K562 (cell line): ENCODE measurements around the gene IGSF21. TPM values are rescaled to one million over a fixed set of nuclear protein-coding genes. Genes with fewer than 3 reads are reported as not detected.

Experiments used
- ATAC-seq: fragments of 200-7000 bp; cut with Tn5 transposase; 3 replicates; pipeline ENCODE4 v1.9.1; 2020; ENCODE audit warnings: moderate library complexity
- BruUV-seq: library from RNA; stranded (reverse); fragments of 400-500 nt; replicated peaks from 2 replicates; lab custom pipeline; 2021; lab: Mats Ljungman, UMichigan
- CTCF ChIA-PET: fragments of 300-600 bp; formaldehyde crosslinking; extraction: SDS; loops from one replicate; lab custom pipeline; 2021; ENCODE audit warnings: low intra/inter-chr PET ratio; lab: Yijun Ruan, JAX
- POLR2A ChIA-PET: fragments of 300-600, 350-650 bp; sonication (Branson Sonifier 250); formaldehyde crosslinking; extraction: SDS; loops from one replicate; lab custom pipeline; 2021; ENCODE audit warnings: antibody characterized with exemption, inconsistent platforms; lab: Yijun Ruan, JAX
- DNase-seq, 4 experiments: peaks; one replicate each; pipeline versions ENCODE4 v3.0.0 to v3.0.0-alpha.2; 2011 to 2018; ENCODE audit warnings: low spot score in 3 of 4, mixed read lengths in 3 of 4; ENCODE audit errors: extremely low read depth in 1 of 4
- FAIRE-seq: peaks from 2 replicates; lab custom pipeline; 2011; peaks lifted over from hg19 to GRCh38; lab: Jason Lieb, UNC
- H2AFZ ChIP-seq: 2 replicates; pipeline ENCODE4 v1.6.0; 2011; ENCODE audit warnings: low read depth, low read length, control low read depth, inconsistent platforms
- H3K27ac ChIP-seq: fragments of 200-600 bp; 3 replicates; pipeline ENCODE4 v1.8.0; 2011; ENCODE audit warnings: low read depth, mild to moderate bottlenecking, control low read depth, inconsistent platforms, low read length, moderate library complexity, mixed read lengths; ENCODE audit errors: extremely low read depth
- H3K27me3 ChIP-seq, 2 experiments: fragments of 300-600 bp in 1 of 2; 2 replicates in 1 of 2; 3 replicates in 1 of 2; pipeline versions ENCODE4 v1.6.0 to v1.8.0; 2011; ENCODE audit warnings: inconsistent platforms in 2 of 2, low read length in 2 of 2, mild to moderate bottlenecking in 1 of 2, mixed read lengths in 1 of 2, moderate library complexity in 1 of 2; ENCODE audit not compliant: control insufficient read depth in 2 of 2, insufficient read depth in 2 of 2
- H3K36me3 ChIP-seq: fragments of 300-600 bp; 3 replicates; pipeline ENCODE4 v1.8.0; 2011; ENCODE audit warnings: mild to moderate bottlenecking, low read length, inconsistent platforms; ENCODE audit not compliant: control insufficient read depth, insufficient read depth
- H3K4me1 ChIP-seq, 2 experiments: fragments of 200-600 bp in 1 of 2; replicated peaks in 1 of 2; 2 replicates in 1 of 2; 3 replicates in 1 of 2; pipeline versions ENCODE4 v1.5.1 to v1.8.0; 2011; ENCODE audit warnings: inconsistent platforms in 2 of 2, low read length in 2 of 2, mild to moderate bottlenecking in 1 of 2, mixed read lengths in 1 of 2, moderate library complexity in 1 of 2; ENCODE audit not compliant: control insufficient read depth in 2 of 2, insufficient read depth in 2 of 2
- H3K4me2 ChIP-seq: 2 replicates; pipeline ENCODE4 v1.6.1; 2011; ENCODE audit warnings: low read length, control low read depth, inconsistent platforms, mixed read lengths; ENCODE audit not compliant: insufficient read depth
- H3K4me3 ChIP-seq: fragments of 200-600 bp; sonication (generic), shearing (Covaris generic); 2 replicates; pipeline ENCODE4 v1.5.1; 2016; ENCODE audit warnings: control low read depth, inconsistent platforms
- H3K79me2 ChIP-seq: fragments of 200-600 bp; 3 replicates; pipeline ENCODE4 v1.8.0; 2011; ENCODE audit warnings: low read length, inconsistent platforms; ENCODE audit not compliant: control insufficient read depth, insufficient read depth
- H3K9ac ChIP-seq, 2 experiments: 2 replicates each; pipeline versions ENCODE4 v1.6.0 to v1.6.1; 2011; ENCODE audit warnings: low read depth in 2 of 2, low read length in 2 of 2, control low read depth in 1 of 2, inconsistent platforms in 1 of 2, mild to moderate bottlenecking in 1 of 2, mixed read lengths in 1 of 2; ENCODE audit not compliant: insufficient read depth in 1 of 2
- H3K9me1 ChIP-seq: one replicate; pipeline ENCODE4 v1.6.0; 2011; ENCODE audit warnings: inconsistent platforms, mild to moderate bottlenecking, low read length, moderate library complexity; ENCODE audit not compliant: control insufficient read depth, insufficient read depth
- H3K9me3 ChIP-seq: replicated peaks from 2 replicates; pipeline ENCODE4 v1.5.1; 2011; ENCODE audit warnings: low read depth, low read length, inconsistent platforms; ENCODE audit not compliant: control insufficient read depth, insufficient read depth
- H4K20me1 ChIP-seq: replicated peaks from 2 replicates; pipeline ENCODE4 v1.6.1; 2011; ENCODE audit warnings: low read length, inconsistent platforms, mixed read lengths; ENCODE audit not compliant: control insufficient read depth, insufficient read depth
- BCOR ChIP-seq: fragments of 450-650 bp; IDR thresholded peaks from 2 replicates; pipeline ENCODE4 v1.6.1; 2016
- BRD9 ChIP-seq: fragments of 450-650 bp; IDR thresholded peaks from 2 replicates; pipeline ENCODE4 v1.6.1; 2018; ENCODE audit warnings: low read depth; ENCODE audit not compliant: partially characterized antibody
- GATA2 ChIP-seq: sonication (generic); formaldehyde crosslinking; IDR thresholded peaks from 2 replicates; pipeline ENCODE4 v1.4.0; 2020; ENCODE audit warnings: mild to moderate bottlenecking, missing genetic modification reagents
- SRSF9 ChIP-seq: fragments of 200-400 bp; formaldehyde crosslinking; IDR thresholded peaks from 2 replicates; pipeline ENCODE4 v1.6.1; 2017; ENCODE audit warnings: low read depth, low read length, borderline replicate concordance
- TARDBP ChIP-seq: fragments of 450-650 bp; IDR thresholded peaks from 2 replicates; pipeline ENCODE4 v1.6.1; 2016
- ZNF174 ChIP-seq: fragments of 250-450 bp; sonication (Bioruptor Pico); IDR thresholded peaks from 2 replicates; pipeline ENCODE4 v1.4.0; 2020; ENCODE audit warnings: mild to moderate bottlenecking
- ZNF282 ChIP-seq: sonication (generic); formaldehyde crosslinking; IDR thresholded peaks from 2 replicates; pipeline ENCODE4 v1.8.1; 2023; ENCODE audit warnings: missing genetic modification reagents
- ZNF830 ChIP-seq: fragments of 250-450 bp; sonication (Bioruptor Pico); IDR thresholded peaks from 2 replicates; pipeline ENCODE4 v1.5.0; 2021; ENCODE audit warnings: mild to moderate bottlenecking
- WGBS: fragments of 100-300 bp; shearing (Covaris generic); methylation state at CpG from one replicate; pipeline ENCODE4 v1.1.6; 2016; ENCODE audit warnings: low coverage, mixed read lengths; ENCODE audit not compliant: insufficient coverage; ENCODE audit errors: missing lambda C conversion rate; 5-methylcytosine and 5-hydroxymethylcytosine counted together
- in situ Hi-C: fragments of 300-500 bp; cut with MboI; formaldehyde crosslinking; loops from 4 replicates; pipeline ENCODE4 v1.15.0; 2018; ENCODE audit warnings: inconsistent platforms, mixed read lengths
- intact Hi-C: fragments of 100-400 bp; cut with micrococcal nuclease; formaldehyde crosslinking; loops from 2 replicates; pipeline ENCODE4 v1.14.2; 2022
- polyA plus RNA-seq, 8 experiments: library from polyadenylated mRNA; depleted of rRNA in 4 of 8; stranded (reverse) in 5 of 8; unstranded in 3 of 8; fragments of >200 nt; fragmentation: Nextera tagmentation in 2 of 8; fragmentation: Illumina TruSeq in 1 of 8; extraction: Ambion mirVana in 2 of 8; extraction: Trizol in 1 of 8; gene quantifications; 2 replicates each; pipeline versions ENCODE4 v1.2.1 to v1.2.3, GENCODE V29; 2011 to 2014; ENCODE audit warnings: inconsistent platforms in 1 of 8, missing spikeins in 1 of 8
- total RNA-seq, 7 experiments: library from RNA; depleted of rRNA in 6 of 7; stranded (reverse); fragments of >200 nt in 6 of 7; fragmentation: Illumina TruSeq in 2 of 7; extraction: Trizol in 2 of 7; gene quantifications; 2 replicates each; pipeline versions ENCODE4 v1.2.1 to v1.2.3, GENCODE V29; 2011 to 2021; ENCODE audit warnings: low replicate concordance in 1 of 7
- TF ChIP-seq, protein P1 (sequence below): fragments of 250-450 bp; sonication (Bioruptor Pico); IDR thresholded peaks from 2 replicates; pipeline ENCODE4 v1.8.0; 2022; ENCODE audit warnings: moderate library complexity, mild to moderate bottlenecking, inconsistent platforms
- TF ChIP-seq, protein P2 (sequence below): sonication (generic); formaldehyde crosslinking; IDR thresholded peaks from 2 replicates; pipeline ENCODE4 v1.8.0; 2022; ENCODE audit warnings: missing genetic modification reagents, mild to moderate bottlenecking, moderate library complexity, borderline replicate concordance
- TF ChIP-seq, protein P3 (sequence below): fragments of 450-650 bp; formaldehyde crosslinking; IDR thresholded peaks from 2 replicates; pipeline ENCODE4 v1.4.0; 2020; ENCODE audit warnings: mild to moderate bottlenecking, mixed read lengths
- TF ChIP-seq, protein P4 (sequence below): fragments of 450-650 bp; formaldehyde crosslinking; IDR thresholded peaks from 2 replicates; pipeline ENCODE4 v1.4.0; 2022; ENCODE audit warnings: mild to moderate bottlenecking, moderate library complexity
- TF ChIP-seq, protein P5 (sequence below): fragments of 450-650 bp; IDR thresholded peaks from 2 replicates; pipeline ENCODE4 v1.6.1; 2017; ENCODE audit warnings: antibody characterized with exemption, mild to moderate bottlenecking

IGSF21 gene
- total and polyA plus RNA-seq, 9 of the 15 experiments (the other 6 are each of a cell fraction or from before 2014, with no cell fraction given): not detected

DNA sequence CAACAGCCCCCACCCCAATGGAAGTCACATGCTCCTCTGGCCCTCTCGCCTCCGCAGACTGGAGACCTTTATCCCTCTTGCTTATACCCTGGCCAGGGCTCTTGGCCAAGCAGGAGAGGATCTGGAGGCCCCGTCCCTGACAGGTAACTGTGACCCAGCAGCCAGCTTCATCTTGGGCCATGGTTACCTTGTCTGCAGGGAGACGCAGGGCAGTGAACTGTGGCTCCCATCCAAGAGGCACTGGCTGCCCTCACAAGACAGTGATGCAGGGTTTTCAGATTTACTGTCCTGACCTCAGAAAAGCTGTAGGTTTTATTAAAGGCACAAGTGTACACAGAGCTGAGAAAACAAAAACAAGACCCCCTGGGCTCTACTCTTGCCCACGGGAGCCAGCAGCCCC is 276.5 kb downstream of the IGSF21 start (continued):
- TF ChIP-seq, protein P1, sequence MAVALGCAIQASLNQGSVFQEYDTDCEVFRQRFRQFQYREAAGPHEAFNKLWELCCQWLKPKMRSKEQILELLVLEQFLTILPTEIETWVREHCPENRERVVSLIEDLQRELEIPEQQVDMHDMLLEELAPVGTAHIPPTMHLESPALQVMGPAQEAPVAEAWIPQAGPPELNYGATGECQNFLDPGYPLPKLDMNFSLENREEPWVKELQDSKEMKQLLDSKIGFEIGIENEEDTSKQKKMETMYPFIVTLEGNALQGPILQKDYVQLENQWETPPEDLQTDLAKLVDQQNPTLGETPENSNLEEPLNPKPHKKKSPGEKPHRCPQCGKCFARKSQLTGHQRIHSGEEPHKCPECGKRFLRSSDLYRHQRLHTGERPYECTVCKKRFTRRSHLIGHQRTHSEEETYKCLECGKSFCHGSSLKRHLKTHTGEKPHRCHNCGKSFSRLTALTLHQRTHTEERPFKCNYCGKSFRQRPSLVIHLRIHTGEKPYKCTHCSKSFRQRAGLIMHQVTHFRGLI: no peak
- no peak for TF ChIP-seq SRSF9
- TF ChIP-seq, protein P2, sequence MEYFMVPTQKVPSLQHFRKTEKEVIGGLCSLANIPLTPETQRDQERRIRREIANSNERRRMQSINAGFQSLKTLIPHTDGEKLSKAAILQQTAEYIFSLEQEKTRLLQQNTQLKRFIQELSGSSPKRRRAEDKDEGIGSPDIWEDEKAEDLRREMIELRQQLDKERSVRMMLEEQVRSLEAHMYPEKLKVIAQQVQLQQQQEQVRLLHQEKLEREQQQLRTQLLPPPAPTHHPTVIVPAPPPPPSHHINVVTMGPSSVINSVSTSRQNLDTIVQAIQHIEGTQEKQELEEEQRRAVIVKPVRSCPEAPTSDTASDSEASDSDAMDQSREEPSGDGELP (CRISPR knock-in tag): no peak
- TF ChIP-seq, protein P3, sequence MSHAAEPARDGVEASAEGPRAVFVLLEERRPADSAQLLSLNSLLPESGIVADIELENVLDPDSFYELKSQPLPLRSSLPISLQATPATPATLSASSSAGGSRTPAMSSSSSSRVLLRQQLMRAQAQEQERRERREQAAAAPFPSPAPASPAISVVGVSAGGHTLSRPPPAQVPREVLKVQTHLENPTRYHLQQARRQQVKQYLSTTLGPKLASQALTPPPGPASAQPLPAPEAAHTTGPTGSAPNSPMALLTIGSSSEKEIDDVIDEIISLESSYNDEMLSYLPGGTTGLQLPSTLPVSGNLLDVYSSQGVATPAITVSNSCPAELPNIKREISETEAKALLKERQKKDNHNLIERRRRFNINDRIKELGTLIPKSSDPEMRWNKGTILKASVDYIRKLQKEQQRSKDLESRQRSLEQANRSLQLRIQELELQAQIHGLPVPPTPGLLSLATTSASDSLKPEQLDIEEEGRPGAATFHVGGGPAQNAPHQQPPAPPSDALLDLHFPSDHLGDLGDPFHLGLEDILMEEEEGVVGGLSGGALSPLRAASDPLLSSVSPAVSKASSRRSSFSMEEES (CRISPR knock-in tag): no peak

DNA sequence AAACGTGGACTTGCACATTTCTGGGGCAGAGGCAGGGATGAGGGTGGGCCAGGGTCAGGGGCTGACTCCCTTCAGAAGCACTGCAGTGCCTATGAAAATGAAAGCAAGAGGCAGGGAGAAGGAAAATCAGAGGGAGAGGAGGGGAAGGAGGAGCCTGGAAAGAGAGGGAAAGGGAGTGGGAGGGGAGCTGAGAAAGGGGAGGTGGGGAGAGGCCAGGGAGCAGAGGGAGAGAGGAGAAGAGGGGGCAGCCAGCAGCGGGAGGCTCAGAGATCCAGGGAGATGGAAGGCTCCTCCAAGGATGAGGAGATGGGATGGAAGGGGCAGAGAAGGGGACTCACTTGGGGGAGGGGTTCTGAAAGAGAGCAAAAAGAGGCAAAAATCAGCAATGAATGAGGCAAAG is 276.9 kb downstream of the IGSF21 start:
- WGBS: 0% methylated on average over 2 of the region's 2 CpGs
- POLR2A ChIA-PET: interaction anchor here (0.7 kb wide), 1 partner anchor 100 kb away, joined by 3 read pairs; no protein-coding TSS in a partner anchor
- BruUV-seq: no TSS peak
- no peak for TF ChIP-seq GATA2
- TF ChIP-seq ZNF830 (CRISPR knock-in tag): no peak
- no peak for TF ChIP-seq BRD9
- no peak for TF ChIP-seq BCOR
- no peak for TF ChIP-seq ZNF174 (CRISPR knock-in tag)
- TF ChIP-seq, protein P4, sequence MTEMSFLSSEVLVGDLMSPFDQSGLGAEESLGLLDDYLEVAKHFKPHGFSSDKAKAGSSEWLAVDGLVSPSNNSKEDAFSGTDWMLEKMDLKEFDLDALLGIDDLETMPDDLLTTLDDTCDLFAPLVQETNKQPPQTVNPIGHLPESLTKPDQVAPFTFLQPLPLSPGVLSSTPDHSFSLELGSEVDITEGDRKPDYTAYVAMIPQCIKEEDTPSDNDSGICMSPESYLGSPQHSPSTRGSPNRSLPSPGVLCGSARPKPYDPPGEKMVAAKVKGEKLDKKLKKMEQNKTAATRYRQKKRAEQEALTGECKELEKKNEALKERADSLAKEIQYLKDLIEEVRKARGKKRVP (CRISPR knock-in tag): no peak
- TF ChIP-seq TARDBP: no peak
- no peak for TF ChIP-seq ZNF282 (CRISPR knock-in tag)
- TF ChIP-seq, protein P5, sequence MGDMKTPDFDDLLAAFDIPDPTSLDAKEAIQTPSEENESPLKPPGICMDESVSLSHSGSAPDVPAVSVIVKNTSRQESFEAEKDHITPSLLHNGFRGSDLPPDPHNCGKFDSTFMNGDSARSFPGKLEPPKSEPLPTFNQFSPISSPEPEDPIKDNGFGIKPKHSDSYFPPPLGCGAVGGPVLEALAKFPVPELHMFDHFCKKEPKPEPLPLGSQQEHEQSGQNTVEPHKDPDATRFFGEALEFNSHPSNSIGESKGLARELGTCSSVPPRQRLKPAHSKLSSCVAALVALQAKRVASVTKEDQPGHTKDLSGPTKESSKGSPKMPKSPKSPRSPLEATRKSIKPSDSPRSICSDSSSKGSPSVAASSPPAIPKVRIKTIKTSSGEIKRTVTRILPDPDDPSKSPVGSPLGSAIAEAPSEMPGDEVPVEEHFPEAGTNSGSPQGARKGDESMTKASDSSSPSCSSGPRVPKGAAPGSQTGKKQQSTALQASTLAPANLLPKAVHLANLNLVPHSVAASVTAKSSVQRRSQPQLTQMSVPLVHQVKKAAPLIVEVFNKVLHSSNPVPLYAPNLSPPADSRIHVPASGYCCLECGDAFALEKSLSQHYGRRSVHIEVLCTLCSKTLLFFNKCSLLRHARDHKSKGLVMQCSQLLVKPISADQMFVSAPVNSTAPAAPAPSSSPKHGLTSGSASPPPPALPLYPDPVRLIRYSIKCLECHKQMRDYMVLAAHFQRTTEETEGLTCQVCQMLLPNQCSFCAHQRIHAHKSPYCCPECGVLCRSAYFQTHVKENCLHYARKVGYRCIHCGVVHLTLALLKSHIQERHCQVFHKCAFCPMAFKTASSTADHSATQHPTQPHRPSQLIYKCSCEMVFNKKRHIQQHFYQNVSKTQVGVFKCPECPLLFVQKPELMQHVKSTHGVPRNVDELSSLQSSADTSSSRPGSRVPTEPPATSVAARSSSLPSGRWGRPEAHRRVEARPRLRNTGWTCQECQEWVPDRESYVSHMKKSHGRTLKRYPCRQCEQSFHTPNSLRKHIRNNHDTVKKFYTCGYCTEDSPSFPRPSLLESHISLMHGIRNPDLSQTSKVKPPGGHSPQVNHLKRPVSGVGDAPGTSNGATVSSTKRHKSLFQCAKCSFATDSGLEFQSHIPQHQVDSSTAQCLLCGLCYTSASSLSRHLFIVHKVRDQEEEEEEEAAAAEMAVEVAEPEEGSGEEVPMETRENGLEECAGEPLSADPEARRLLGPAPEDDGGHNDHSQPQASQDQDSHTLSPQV: no peak

More for the DNA sequence above, 276.9 kb downstream of the IGSF21 start:
- peaks cover 0 to 9% of the 10 kb centered on the region in 2 experiments; a peak in 4 of 5 replicates for H3K4me1 ChIP-seq
- CTCF ChIA-PET: no interaction called here
- H3K36me3 ChIP-seq: no peaks in the 10 kb centered on the region
- no peaks in the 10 kb centered on the region for H3K79me2 ChIP-seq
- H3K4me3 ChIP-seq: no peak overlapping the region
- intact Hi-C loops (no loop called here), in situ Hi-C loops (no loop called here)
- no peaks in the 10 kb centered on the region for H3K9me3 ChIP-seq
- H3K27me3 ChIP-seq: peaks cover 0 to 21% of the 10 kb centered on the region in 2 experiments; a peak in 1 of 5 replicates
- DNase-seq: no peak
- no peaks in the 10 kb centered on the region for H3K9me1 ChIP-seq
- no peak overlapping the region for H3K9ac ChIP-seq
- no peaks in the 10 kb centered on the region for H4K20me1 ChIP-seq
- H3K4me2 ChIP-seq: no peak overlapping the region
- no peak for ATAC-seq
- no peak overlapping the region for H2AFZ ChIP-seq
- no peak for FAIRE-seq
- no peak overlapping the region for H3K27ac ChIP-seq
